Activated naive CD8-positive, alpha-beta T cell treated with anti-CD3 and anti-CD28 coated beads, Interleukin-2, amount 50 U/mL, for 24 hours (primary cell): Measurements from ENCODE around the gene PRAMEF27.
"Not testable (repeated sequence)": the region's sequence is repeated elsewhere in the genome, so short reads cannot be mapped to it uniquely, and the experiment has no call there.

Experiments used
- ATAC-seq: fragments of 150-1000 bp; cut with Tn5 transposase; one replicate; pipeline ENCODE4 v1.10.0; 2021
- DNase-seq: peaks from one replicate; pipeline ENCODE4 v3.0.0; 2021
- H3K27ac Mint-ChIP-seq: one replicate; pipeline ENCODE4 v1.8.0; 2021; ENCODE audit warnings: mild to moderate bottlenecking, mixed read lengths
- H3K27me3 Mint-ChIP-seq: one replicate; pipeline ENCODE4 v1.8.0; 2021; ENCODE audit warnings: mixed read lengths
- H3K36me3 Mint-ChIP-seq: one replicate; pipeline ENCODE4 v1.8.0; 2021; ENCODE audit warnings: low read depth, mixed read lengths
- H3K4me1 Mint-ChIP-seq: one replicate; pipeline ENCODE4 v1.8.0; 2021; ENCODE audit warnings: mixed read lengths
- H3K4me3 Mint-ChIP-seq: one replicate; pipeline ENCODE4 v1.8.0; 2021; ENCODE audit warnings: mild to moderate bottlenecking, moderate library complexity, mixed read lengths
- H3K9me3 Mint-ChIP-seq: one replicate; pipeline ENCODE4 v1.8.0; 2021; ENCODE audit warnings: mixed read lengths

Gene PRAMEF27

DNA sequence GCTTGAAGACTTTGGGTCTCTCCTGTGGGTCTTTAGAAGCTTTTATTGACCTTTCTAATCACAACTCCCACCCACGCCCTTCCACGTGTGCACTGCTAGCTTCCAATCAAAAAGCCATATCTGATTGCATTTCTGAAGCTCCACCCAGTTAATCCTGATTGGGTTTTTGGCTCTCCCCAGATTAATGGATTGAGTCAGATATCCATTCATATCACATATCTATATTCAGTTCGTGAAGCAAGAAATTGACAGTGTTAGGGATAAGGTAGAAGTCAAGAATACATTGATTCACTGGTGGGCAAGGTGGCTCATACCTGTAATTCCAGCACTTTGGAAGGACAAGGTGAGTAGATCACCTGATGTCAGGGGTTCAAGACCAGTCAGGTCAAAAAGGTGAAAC is at the start of gene PRAMEF27:
PRAMEF27 (minus strand) TSS at position 101 of the 400 bp plus-strand sequence. CDS start 2,916 bp downstream, outside the sequence.
- not testable (repeated sequence) for ATAC-seq, H3K27me3 Mint-ChIP-seq, DNase-seq, H3K4me3 Mint-ChIP-seq, H3K9me3 Mint-ChIP-seq, H3K4me1 Mint-ChIP-seq, H3K36me3 Mint-ChIP-seq, H3K27ac Mint-ChIP-seq

GRCh38 chr1:13070474-13070873 is 14.1 kb upstream of the PRAMEF27 start, which contains the start of gene PRAMEF25:
TSS of gene PRAMEF25 (plus strand) at chr1:13070774. CDS start at chr1:13073694, 2,920 bp downstream.
- H3K9me3 Mint-ChIP-seq, H3K4me1 Mint-ChIP-seq, H3K27me3 Mint-ChIP-seq, ATAC-seq, H3K27ac Mint-ChIP-seq, DNase-seq, H3K4me3 Mint-ChIP-seq, H3K36me3 Mint-ChIP-seq: not testable (repeated sequence)

DNA sequence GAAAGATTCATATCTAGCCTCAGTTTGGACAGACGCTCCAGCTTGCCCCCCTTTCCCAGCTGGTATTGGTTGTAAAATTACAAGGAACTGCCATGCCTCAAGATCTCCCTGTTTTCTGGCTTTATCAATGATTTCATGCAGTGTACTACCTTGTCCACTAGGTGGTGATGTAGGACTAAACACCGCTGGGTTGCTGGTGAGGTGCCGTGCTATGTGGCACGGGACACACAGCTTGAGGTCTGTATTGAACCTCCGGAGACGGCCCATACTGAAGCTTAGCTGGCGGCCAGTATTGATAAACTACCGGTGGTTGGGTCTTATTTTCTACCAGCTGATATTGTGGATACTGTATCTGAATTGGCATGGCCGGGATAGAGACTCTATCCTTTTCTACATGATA is 36.5 kb downstream of the PRAMEF27 start:
- H3K4me1 Mint-ChIP-seq, ATAC-seq, H3K27ac Mint-ChIP-seq, H3K4me3 Mint-ChIP-seq, H3K36me3 Mint-ChIP-seq, H3K27me3 Mint-ChIP-seq, H3K9me3 Mint-ChIP-seq, DNase-seq: not testable (repeated sequence)

DNA sequence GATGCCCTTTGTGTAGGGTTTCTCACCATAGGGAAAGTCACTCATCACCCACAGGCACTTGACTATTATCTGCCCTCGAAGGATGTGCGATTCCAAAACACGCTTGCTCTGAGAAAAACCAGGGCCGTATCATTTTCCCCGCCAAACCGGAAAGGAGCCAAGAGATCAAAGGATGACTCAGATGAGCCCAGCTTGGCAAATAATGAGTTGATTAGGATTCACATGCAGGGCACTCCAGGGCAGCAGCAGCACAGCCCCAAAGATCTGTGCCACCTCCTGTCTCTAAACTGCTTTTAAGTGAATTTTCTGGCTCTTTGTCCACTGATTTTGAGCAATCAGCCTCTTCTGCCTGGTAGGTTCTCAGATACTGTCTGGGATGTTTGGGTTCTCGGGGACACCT is 44.4 kb downstream of the PRAMEF27 start:
- H3K4me3 Mint-ChIP-seq, H3K27me3 Mint-ChIP-seq, H3K4me1 Mint-ChIP-seq, DNase-seq, H3K27ac Mint-ChIP-seq, ATAC-seq, H3K36me3 Mint-ChIP-seq, H3K9me3 Mint-ChIP-seq: not testable (repeated sequence)

DNA sequence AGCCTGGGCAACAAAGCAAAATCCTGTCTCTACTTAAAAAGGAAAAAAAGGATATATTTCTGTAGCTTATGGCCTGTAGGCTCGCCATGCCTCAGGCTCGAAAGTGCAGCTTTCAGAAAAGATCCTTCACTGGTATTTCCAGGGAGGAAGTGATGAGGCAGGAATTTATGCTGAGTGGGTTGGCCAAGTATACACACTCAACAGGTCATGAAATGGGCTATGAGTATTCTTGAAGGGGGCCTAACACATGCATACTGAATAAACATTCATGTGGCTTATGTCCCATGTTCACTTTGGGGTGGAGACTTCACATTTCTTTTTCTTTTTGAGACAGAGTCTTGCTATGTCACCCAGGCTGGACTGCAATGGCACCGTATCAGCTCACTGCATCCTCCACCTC is 47.0 kb downstream of the PRAMEF27 start:
- not testable (repeated sequence) for H3K27ac Mint-ChIP-seq, H3K4me1 Mint-ChIP-seq, ATAC-seq, H3K4me3 Mint-ChIP-seq, DNase-seq, H3K9me3 Mint-ChIP-seq, H3K36me3 Mint-ChIP-seq, H3K27me3 Mint-ChIP-seq

DNA sequence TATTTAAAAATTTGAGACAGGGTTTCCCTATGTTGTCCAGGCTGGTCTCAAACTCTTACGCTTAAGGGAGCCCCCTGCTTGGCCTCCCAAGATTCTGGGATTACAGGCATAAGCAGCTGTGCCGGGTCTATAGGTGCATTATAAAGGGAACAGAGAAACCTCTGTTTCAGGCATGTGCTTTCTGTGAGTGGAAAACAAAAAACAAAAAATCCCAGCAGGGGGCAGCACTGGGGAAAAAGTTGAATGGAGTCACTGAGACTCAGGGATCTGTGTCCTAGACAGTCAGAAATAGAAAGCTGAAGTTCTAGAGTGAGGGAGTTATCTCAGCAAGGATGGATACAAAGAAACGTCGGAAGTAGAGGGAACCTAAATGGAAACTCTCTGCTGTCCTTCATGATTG is 50.6 kb downstream of the PRAMEF27 start:
- H3K36me3 Mint-ChIP-seq, H3K27me3 Mint-ChIP-seq, ATAC-seq, H3K4me3 Mint-ChIP-seq, H3K27ac Mint-ChIP-seq, H3K9me3 Mint-ChIP-seq, H3K4me1 Mint-ChIP-seq, DNase-seq: not testable (repeated sequence)
